Inflammatory macrophage treated with lipopolysaccharide for 4 hours (primary cell): ENCODE results near the gene TEDDM1.
"Not testable (repeated sequence)": the region's sequence is repeated elsewhere in the genome, so short reads cannot be mapped to it uniquely, and the experiment has no call there.

Experiments
- DNase-seq: peaks from one replicate; pipeline ENCODE4 v3.0.0-alpha.2; 2020

The TEDDM1 gene

GRCh38 chr1:182405578-182405977 is 5.1 kb upstream of the TEDDM1 start:
- no peak for DNase-seq

- DNase-seq, result no peak
Observed at GRCh38 chr1:182404781-182405180, 4.3 kb upstream of the TEDDM1 start.

- DNase-seq, result peak; percentile 29
Observed at GRCh38 chr1:182397653-182398393, 2.6 kb downstream of the TEDDM1 start.

GRCh38 chr1:182395906-182396305 is 4.6 kb downstream of the TEDDM1 start:
- DNase-seq, result peak; percentile 55

- peak; percentile 88 for DNase-seq
Observed at GRCh38 chr1:182394055-182394775, 6.3 kb downstream of the TEDDM1 start.

- DNase-seq, result peak; percentile 63
Observed at GRCh38 chr1:182392050-182393028, 8.1 kb downstream of the TEDDM1 start.

GRCh38 chr1:182391362-182392049 is 9.0 kb downstream of the TEDDM1 start, which contains the start of gene GLUL:
TSS of gene GLUL (minus strand) at chr1:182391790. CDS start at chr1:182388737, 3,053 bp downstream.
- DNase-seq, result peak; percentile 94

- no peak for DNase-seq
Observed at GRCh38 chr1:182391028-182391361, 9.5 kb downstream of the TEDDM1 start.

- peak; percentile 51 for DNase-seq
Observed at GRCh38 chr1:182389619-182390047, 10.8 kb downstream of the TEDDM1 start.

GRCh38 chr1:182388392-182389134 is 11.9 kb downstream of the TEDDM1 start:
- DNase-seq, result no peak

- DNase-seq, result no peak
Observed at GRCh38 chr1:182387566-182387965, 12.9 kb downstream of the TEDDM1 start.

GRCh38 chr1:182386980-182387379 is 13.5 kb downstream of the TEDDM1 start:
- no peak for DNase-seq

GRCh38 chr1:182385885-182386853 is 14.3 kb downstream of the TEDDM1 start:
- no peak for DNase-seq

GRCh38 chr1:182384387-182384960 is 16.0 kb downstream of the TEDDM1 start:
- DNase-seq, result no peak

GRCh38 chr1:182383934-182384333 is 16.5 kb downstream of the TEDDM1 start:
- no peak for DNase-seq

GRCh38 chr1:182383037-182383661 is 17.3 kb downstream of the TEDDM1 start:
- DNase-seq, result no peak

GRCh38 chr1:182381962-182382819 is 18.3 kb downstream of the TEDDM1 start:
- no peak for DNase-seq

- no peak for DNase-seq
Observed at GRCh38 chr1:182380199-182380598, 20.3 kb downstream of the TEDDM1 start.

- DNase-seq, result not testable (repeated sequence)
Observed at GRCh38 chr1:182379781-182380180, 20.7 kb downstream of the TEDDM1 start.
